ENCODE measurements around the gene B3GAT2.

Gene B3GAT2

DNA sequence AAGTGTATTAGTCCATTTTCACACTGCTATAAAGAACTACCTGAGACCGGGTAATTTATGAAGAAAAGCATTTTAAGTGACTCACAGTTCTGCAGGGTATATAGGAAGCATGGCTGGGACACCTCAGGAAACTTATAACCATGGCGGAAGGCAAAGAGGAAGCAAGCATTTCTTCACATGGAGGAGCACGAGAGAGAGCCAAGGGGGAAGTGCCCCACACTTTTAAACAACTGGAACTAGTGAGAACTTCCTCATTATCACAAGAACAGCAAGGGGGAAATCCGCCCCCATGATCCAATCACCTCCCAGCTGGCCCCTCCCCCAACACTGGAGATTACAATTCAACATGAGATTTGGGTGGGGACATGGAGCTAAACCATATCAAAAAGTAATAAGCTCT lies 28.3 kb upstream of the B3GAT2 start:
- no peak for TF ChIP-seq CTCF (IDR thresholded peaks at IDR 0.05; ENCODE audit: low read depth, low read length, missing control alignments)
- no peak for DNase-seq (ENCODE audit: low read depth)

DNA sequence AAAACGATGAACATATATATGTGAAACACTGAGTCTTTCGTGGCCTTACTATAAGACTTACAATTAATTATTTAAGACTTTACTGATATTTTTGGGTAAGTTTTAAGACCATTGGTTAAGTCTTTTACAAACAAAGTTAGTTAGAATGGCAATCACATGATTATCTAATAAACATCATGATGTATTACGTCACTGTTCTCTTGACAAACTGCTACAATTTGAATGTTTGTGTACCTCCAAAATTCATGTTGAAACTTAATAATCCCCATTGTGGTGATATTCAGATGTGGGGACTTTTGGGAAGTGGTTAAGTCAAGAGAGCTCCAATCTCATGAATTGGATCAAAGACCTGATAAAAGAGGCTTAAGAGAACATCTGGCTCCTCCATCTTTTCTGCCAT lies 25.9 kb upstream of the B3GAT2 start:
- no peak overlapping the region for H3K4me3 ChIP-seq (ENCODE audit: low read depth, low read length)
- no peak for DNase-seq (ENCODE audit: low read depth)
- no peak for TF ChIP-seq CTCF (IDR thresholded peaks at IDR 0.05; ENCODE audit: low read depth, low read length, missing control alignments)

More for the DNA sequence above, 28.3 kb upstream of the B3GAT2 start:
- no peak overlapping the region for H3K4me3 ChIP-seq (ENCODE audit: low read depth, low read length)

DNA sequence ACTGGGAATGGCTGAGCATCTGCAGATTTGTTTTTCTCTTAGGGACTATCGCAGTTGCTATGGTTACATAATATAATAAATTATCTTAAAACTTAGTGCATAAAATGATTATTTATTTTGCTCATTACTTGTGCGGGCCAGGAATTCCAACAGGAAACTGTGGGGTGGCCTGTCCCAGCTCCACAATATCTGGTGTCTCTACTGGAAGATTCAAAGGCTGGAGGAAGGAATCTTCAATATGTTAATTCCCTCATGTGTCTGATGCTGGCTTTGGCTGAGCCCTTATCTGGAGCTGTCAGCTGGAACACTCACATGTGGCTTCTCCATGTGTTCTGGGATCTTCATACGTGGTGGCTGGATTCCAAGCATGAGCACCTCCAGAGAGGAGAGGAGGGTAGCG lies 23.9 kb upstream of the B3GAT2 start:
- no peak for TF ChIP-seq CTCF (IDR thresholded peaks at IDR 0.05; ENCODE audit: low read depth, low read length, missing control alignments)
- H3K4me3 ChIP-seq (ENCODE audit: low read depth, low read length) = no peak overlapping the region
- no peak for DNase-seq (ENCODE audit: low read depth)

DNA sequence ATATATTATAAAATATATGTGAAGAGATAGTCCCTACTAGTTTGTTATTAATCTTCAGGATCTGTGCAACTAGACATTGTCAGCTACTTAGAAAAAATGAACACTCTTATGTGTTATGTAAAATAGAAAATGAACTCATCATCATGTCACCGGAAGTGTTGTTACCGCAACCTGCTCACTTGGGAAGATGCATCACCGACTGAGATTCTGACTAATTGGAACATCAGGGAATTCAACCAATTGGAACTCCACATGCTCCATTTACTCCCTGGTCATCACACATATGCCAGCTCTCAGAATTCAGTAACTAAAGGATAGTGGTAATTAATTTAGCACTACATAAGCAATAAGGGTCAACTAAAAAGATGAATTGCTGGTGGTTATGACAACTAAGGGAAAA lies 16.7 kb upstream of the B3GAT2 start:
- no peak for TF ChIP-seq CTCF (IDR thresholded peaks at IDR 0.05; ENCODE audit: low read depth, low read length, missing control alignments)
- no peak for DNase-seq (ENCODE audit: low read depth)
- H3K4me3 ChIP-seq (ENCODE audit: low read depth, low read length) = no peak overlapping the region

DNA sequence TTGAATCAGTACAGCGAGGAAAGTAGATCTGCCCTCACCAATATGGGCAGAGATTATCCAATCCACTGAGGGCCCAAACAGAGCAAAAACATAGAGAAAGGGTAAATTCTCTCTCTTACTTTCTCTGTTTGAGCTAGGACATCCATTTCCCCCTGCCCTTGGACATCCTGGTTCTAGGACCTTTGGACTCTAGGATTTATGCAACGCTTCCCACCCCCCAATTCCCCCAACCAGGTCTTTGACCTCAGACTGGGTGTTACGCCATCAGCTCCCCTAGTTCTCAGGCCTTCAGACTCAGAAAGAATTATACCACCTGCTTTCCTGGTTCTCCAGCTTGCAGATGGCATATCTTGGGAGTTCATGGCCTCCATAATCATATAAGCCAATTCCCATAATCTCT lies 10.2 kb upstream of the B3GAT2 start:
- no peak for DNase-seq (ENCODE audit: low read depth)
- no peak for TF ChIP-seq CTCF (IDR thresholded peaks at IDR 0.05; ENCODE audit: low read depth, low read length, missing control alignments)
- no peak overlapping the region for H3K4me3 ChIP-seq (ENCODE audit: low read depth, low read length)

- TF ChIP-seq CTCF (IDR thresholded peaks at IDR 0.05; ENCODE audit: low read depth, low read length, missing control alignments) = no peak
- no peak for DNase-seq (ENCODE audit: low read depth)
- H3K4me3 ChIP-seq (ENCODE audit: low read depth, low read length) = no peak overlapping the region
Measured at GRCh38 chr6:70957284-70957617, 391 bp upstream of the B3GAT2 start.

DNA sequence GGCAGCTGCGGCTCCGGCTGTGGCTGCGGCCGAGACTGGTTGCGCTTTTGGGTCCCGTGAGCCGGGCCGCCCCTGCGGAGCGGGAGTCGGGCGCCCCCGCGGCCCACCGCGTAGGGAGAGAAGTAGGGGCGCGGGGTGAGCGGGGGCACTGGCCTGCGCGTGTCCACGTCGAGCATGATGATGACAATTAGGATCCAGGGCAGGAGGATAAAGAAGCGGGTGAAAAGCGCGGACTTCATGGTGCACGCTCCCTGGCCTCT lies 739 bp downstream of the B3GAT2 start:
- DNase-seq (ENCODE audit: low read depth) = no peak
- TF ChIP-seq CTCF (IDR thresholded peaks at IDR 0.05; ENCODE audit: low read depth, low read length, missing control alignments) = no peak
- peak overlapping the region; percentile 52 for H3K4me3 ChIP-seq (ENCODE audit: low read depth, low read length)

Measured in GM12864 (cell line).